Transverse colon (tissue), 4 donors: ENCODE measurements around the gene IFT122. TPM values are rescaled to one million over a fixed set of nuclear protein-coding genes. Genes with fewer than 3 reads are reported as not detected.

Experiments
- DNase-seq: peaks from one replicate; pipeline ENCODE4 v3.0.0-alpha.2; 2019
- H3K27ac ChIP-seq, 4 donors: fragments of 200-600 bp; sonication (generic); 2 replicates each; pipeline ENCODE4 v1.5.1; 2016 to 2018; ENCODE audit warnings: inconsistent platforms in 4 of 4
- H3K27me3 ChIP-seq: fragments of 200-600 bp; sonication (generic); 2 replicates; pipeline ENCODE4 v1.5.1; 2017; ENCODE audit warnings: inconsistent platforms
- H3K36me3 ChIP-seq, 4 donors: fragments of 200-600 bp; sonication (generic); 2 replicates each; pipeline ENCODE4 v1.5.1; 2017 to 2019; ENCODE audit warnings: inconsistent platforms in 4 of 4
- H3K4me1 ChIP-seq, 4 donors: fragments of 200-600 bp; sonication (generic); 2 replicates each; pipeline ENCODE4 v1.5.1; 2017 to 2020; ENCODE audit warnings: inconsistent platforms in 4 of 4
- H3K4me3 ChIP-seq, 4 donors: fragments of 200-600 bp; sonication (generic); 1 replicate in 1 of 4; 2 replicates in 3 of 4; pipeline versions ENCODE4 v1.5.1 to v1.6.1; 2017 to 2019; ENCODE audit warnings: inconsistent platforms in 4 of 4
- H3K9me3 ChIP-seq, 2 donors: fragments of 200-600 bp; sonication (generic); 2 replicates each; pipeline ENCODE4 v1.5.1; 2017 to 2019; ENCODE audit warnings: inconsistent platforms in 2 of 2
- CTCF ChIP-seq, 5 experiments: fragments of 200-600 bp in 3 of 5; fragments of 450-650 bp in 2 of 5; sonication (generic) in 3 of 5; IDR thresholded peaks; 1 replicate in 2 of 5; 2 replicates in 3 of 5; pipeline ENCODE4 v1.5.1; 2016 to 2017; ENCODE audit warnings: antibody characterized with exemption in 5 of 5, inconsistent platforms in 3 of 5, mild to moderate bottlenecking in 2 of 5, moderate library complexity in 1 of 5
- EP300 ChIP-seq: sonication (generic); formaldehyde crosslinking; IDR thresholded peaks from one replicate; pipeline ENCODE4 v1.6.1; 2017; ENCODE audit warnings: antibody characterized with exemption, low read depth
- POLR2A ChIP-seq: fragments of 450-650 bp; IDR thresholded peaks from one replicate; pipeline ENCODE4 v1.6.1; 2016; ENCODE audit warnings: antibody characterized with exemption, mild to moderate bottlenecking, moderate library complexity
- POLR2AphosphoS5 ChIP-seq, 3 donors: sonication (generic); formaldehyde crosslinking; IDR thresholded peaks; one replicate each; pipeline ENCODE4 v1.6.1; 2016; ENCODE audit warnings: antibody characterized with exemption in 3 of 3
- WGBS, 2 donors: methylation state at CpG; one replicate each; pipeline ENCODE4 v1.1.5; 2018; ENCODE audit warnings: low coverage in 1 of 2; 5-methylcytosine and 5-hydroxymethylcytosine counted together
- in situ Hi-C, 4 donors: fragments of 200-750 bp; cut with MboI; loops; one replicate each; pipeline versions ENCODE4 v1.15.0 to v1.15.1; 2017; ENCODE audit warnings: low sequenced_read_pairs in 3 of 4, low pct_ligation_motif_present in 1 of 4, low pct_unique_long_range_greater_than_20kb in 1 of 4
- intact Hi-C: fragments of 100-400 bp; cut with DNase I; formaldehyde crosslinking; loops from one replicate; pipeline ENCODE4 v1.15.1; 2023; ENCODE audit warnings: low total_unique reads
- total RNA-seq, 4 donors: library from RNA; depleted of rRNA; stranded (reverse); fragments of >200 nt; gene quantifications; one replicate each; pipeline ENCODE4 v1.1.0, GENCODE V29; 2016

The IFT122 gene
- total RNA-seq, 4 donors from 2014 or later = 15.0 to 77.6 (median 16.7) TPM

DNA sequence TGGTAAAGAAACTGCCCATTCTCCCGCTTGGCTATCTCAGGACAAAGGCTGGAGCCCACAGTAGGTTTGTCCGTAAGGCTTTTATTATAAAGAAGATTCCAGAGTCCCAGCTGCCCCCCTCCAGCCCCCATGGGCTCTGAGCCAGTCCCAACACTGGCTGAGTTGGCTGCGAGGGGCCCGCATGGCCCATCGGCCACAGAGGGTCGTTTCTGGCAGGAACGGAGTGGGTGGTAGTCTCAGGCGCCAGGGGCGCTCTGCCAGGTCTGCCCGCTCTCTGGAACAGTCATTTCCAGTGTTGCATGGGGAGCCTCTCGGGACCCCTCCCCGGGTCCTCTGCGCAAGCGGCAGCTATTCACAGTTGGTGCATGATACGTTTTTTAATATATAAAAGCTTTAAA lies 115.1 kb downstream of the IFT122 start:
- intact Hi-C loops (no loop called here), in situ Hi-C loops (no loop called here)
- TF ChIP-seq POLR2A = no peak
- TF ChIP-seq EP300 = no peak
- no peak for TF ChIP-seq POLR2AphosphoS5 (IDR thresholded peaks at IDR 0.05)
- TF ChIP-seq CTCF (IDR thresholded peaks at IDR 0.05) = no peak
- Histone ChIP-seq H3K27ac (peak overlapping the region in 2 of 4 donors; percentile 3 to 13), H3K4me1 (peaks cover 0 to 36% (median 9%) of the 10 kb centered on the region in 4 donors), H3K9me3 (no peaks in the 10 kb centered on the region), H3K4me3 (no peak overlapping the region), H3K36me3 (no peaks in the 10 kb centered on the region), H3K27me3 (no peaks in the 10 kb centered on the region)
- DNase-seq = no peak
- WGBS, 2 donors = 50 to 77% methylated on average over 1 to 13 of the region's 15 CpGs

DNA sequence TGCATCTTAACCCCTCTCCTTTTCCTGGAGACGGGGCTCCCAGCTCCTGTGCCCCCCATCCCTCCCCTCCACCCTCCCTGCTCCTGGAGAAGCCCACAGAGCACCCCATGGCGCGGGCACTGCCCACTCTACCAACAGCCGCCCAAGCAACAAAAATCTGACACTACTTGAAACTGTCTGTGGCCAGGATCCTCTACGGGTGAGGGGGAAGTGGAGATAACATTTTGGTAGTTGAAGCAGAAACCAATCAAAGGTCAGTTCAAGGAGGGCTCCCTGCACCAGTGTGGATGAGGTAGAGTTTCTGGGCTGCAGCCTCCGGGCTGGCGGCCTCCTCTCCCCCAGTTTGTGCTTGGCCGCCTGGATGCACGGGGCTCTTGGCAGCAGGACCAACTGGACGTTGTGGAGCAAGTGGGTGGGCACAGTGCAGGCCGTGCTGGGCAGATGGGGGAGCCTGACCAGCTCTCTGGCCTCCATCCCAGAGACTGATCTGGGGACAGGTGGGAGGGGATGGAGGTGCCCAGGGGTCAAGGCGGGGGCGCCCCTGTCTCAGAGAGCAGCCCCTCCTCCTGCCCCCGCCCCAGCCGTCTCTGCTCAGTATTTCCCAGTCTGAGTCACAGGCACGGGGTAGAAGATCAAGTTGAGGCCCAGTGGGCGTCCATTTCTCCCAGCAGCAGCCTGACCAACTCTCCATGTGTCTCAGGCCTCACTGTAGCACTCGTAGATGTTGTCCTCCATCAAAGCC lies 115.8 kb downstream of the IFT122 start:
- peaks cover 1 to 41% (median 13%) of the 10 kb centered on the region in 4 donors for H3K4me1 ChIP-seq
- TF ChIP-seq POLR2AphosphoS5 (IDR thresholded peaks at IDR 0.05) = no peak
- no peak for TF ChIP-seq CTCF (IDR thresholded peaks at IDR 0.05)
- H3K9me3 ChIP-seq = no peaks in the 10 kb centered on the region
- in situ Hi-C loops = no loop called here
- intact Hi-C loops = no loop called here
- H3K27ac ChIP-seq = peak overlapping the region in 1 of 4 donors; percentile 13
- no peaks in the 10 kb centered on the region for H3K27me3 ChIP-seq
- no peak for DNase-seq
- H3K36me3 ChIP-seq = no peaks in the 10 kb centered on the region
- WGBS, 2 donors = 81 to 89% methylated on average over 3 to 18 of the region's 18 CpGs
- no peak overlapping the region for H3K4me3 ChIP-seq

DNA sequence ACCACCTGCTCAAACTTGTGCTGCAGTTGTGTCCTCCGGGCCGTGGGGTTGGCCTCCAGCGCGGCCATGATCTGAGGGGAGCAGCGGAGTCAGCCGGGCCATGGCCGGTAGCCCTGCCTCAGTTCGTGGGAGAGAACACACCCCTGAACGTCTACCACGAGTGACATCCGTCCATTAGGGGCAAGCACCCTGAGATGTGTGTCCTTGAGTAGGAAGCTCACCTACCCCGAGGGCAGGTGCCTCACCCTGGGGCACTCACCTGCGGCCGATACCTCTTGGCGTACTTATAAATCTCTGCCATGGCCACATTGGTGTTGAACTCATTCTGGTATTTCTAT lies 116.3 kb downstream of the IFT122 start:
- in situ Hi-C loops = no loop called here
- DNase-seq = no peak

More for the DNA sequence above, 116.3 kb downstream of the IFT122 start:
- TF ChIP-seq CTCF (IDR thresholded peaks at IDR 0.05) (no peak), POLR2A (no peak), EP300 (no peak), POLR2AphosphoS5 (IDR thresholded peaks at IDR 0.05) (no peak)
- Histone ChIP-seq H3K36me3 (no peaks in the 10 kb centered on the region), H3K27me3 (no peaks in the 10 kb centered on the region), H3K9me3 (no peaks in the 10 kb centered on the region), H3K4me1 (peaks cover 7 to 46% (median 18%) of the 10 kb centered on the region in 4 donors), H3K4me3 (no peak overlapping the region), H3K27ac (no peak overlapping the region)
- 83% methylated on average over 15 of the region's 15 CpGs; no CpG with 5 or more reads in 1 of the 2 donors for WGBS, 2 donors
- intact Hi-C loops = no loop called here
